PC-9 (cell line): ENCODE data around the gene ADAM23. TPM values are rescaled to one million over a fixed set of nuclear protein-coding genes. Genes with fewer than 3 reads are reported as not detected.

Experiments used
- BruUV-seq: library from RNA; stranded (reverse); fragments of 400-500 nt; replicated peaks from 2 replicates; lab custom pipeline; 2021; lab: Mats Ljungman, UMichigan
- CTCF ChIA-PET: fragments of 300-600 bp; sonication (Branson Sonifier 250); formaldehyde crosslinking; loops from one replicate; lab custom pipeline; 2022; ENCODE audit warnings: antibody characterized with exemption; lab: Charles Lee
- POLR2A ChIA-PET: fragments of 300-600 bp; sonication (Branson Sonifier 250); formaldehyde crosslinking; loops from one replicate; lab custom pipeline; 2022; ENCODE audit warnings: antibody characterized with exemption; ENCODE audit not compliant: unreplicated experiment; lab: Charles Lee
- DNase-seq, 2 experiments: peaks; one replicate each; pipeline versions ENCODE4 v3.0.0 to v3.0.0-alpha.2; 2015 to 2022; ENCODE audit warnings: mixed read lengths in 1 of 2
- H2AFZ ChIP-seq: fragments of 200-600 bp; sonication (generic); 2 replicates; pipeline ENCODE4 v1.8.1; 2017; ENCODE audit warnings: antibody characterized with exemption
- H3F3A ChIP-seq: fragments of 200-600 bp; sonication (generic); 2 replicates; pipeline ENCODE4 v1.8.1; 2017; ENCODE audit warnings: antibody characterized with exemption, mild to moderate bottlenecking, low read depth; ENCODE audit not compliant: insufficient read depth
- H3K27ac ChIP-seq: fragments of 200-600 bp; sonication (generic); 2 replicates; pipeline ENCODE4 v1.6.1; 2016; ENCODE audit warnings: mixed run types
- H3K27me3 ChIP-seq: fragments of 200-600 bp; sonication (generic); 2 replicates; pipeline ENCODE4 v1.6.1; 2016; ENCODE audit warnings: low read depth, mixed run types; ENCODE audit not compliant: insufficient read depth
- H3K36me3 ChIP-seq: fragments of 200-600 bp; sonication (generic); 2 replicates; pipeline ENCODE4 v1.6.1; 2016; ENCODE audit warnings: low read depth, mixed run types
- H3K4me1 ChIP-seq: fragments of 200-600 bp; sonication (generic); replicated peaks from 2 replicates; pipeline ENCODE4 v1.6.1; 2016; ENCODE audit warnings: mixed run types; ENCODE audit not compliant: insufficient read depth
- H3K4me2 ChIP-seq: fragments of 200-600 bp; sonication (generic); 2 replicates; pipeline ENCODE4 v1.6.1; 2017; ENCODE audit warnings: mixed run types
- H3K4me3 ChIP-seq: fragments of 200-600 bp; sonication (generic); 2 replicates; pipeline ENCODE4 v1.6.1; 2016; ENCODE audit warnings: mixed run types
- H3K79me2 ChIP-seq: fragments of 200-600 bp; sonication (generic); 2 replicates; pipeline ENCODE4 v1.6.1; 2017; ENCODE audit warnings: low read depth, mixed run types
- H3K9me2 ChIP-seq: fragments of 200-600 bp; sonication (generic); 2 replicates; pipeline ENCODE4 v1.8.1; 2017; ENCODE audit warnings: mild to moderate bottlenecking; ENCODE audit not compliant: insufficient read depth
- H3K9me3 ChIP-seq: fragments of 200-600 bp; sonication (generic); 2 replicates; pipeline ENCODE4 v1.8.1; 2016; ENCODE audit warnings: low read depth; ENCODE audit not compliant: insufficient read depth
- H4K20me1 ChIP-seq: fragments of 200-600 bp; sonication (generic); 2 replicates; pipeline ENCODE4 v1.8.1; 2017; ENCODE audit not compliant: insufficient read depth
- EZH2 ChIP-seq: fragments of 200-600 bp; sonication (generic); IDR thresholded peaks from 2 replicates; pipeline ENCODE4 v1.8.0; 2017; ENCODE audit warnings: antibody characterized with exemption, low read depth
- intact Hi-C: fragments of 100-400 bp; cut with micrococcal nuclease; formaldehyde crosslinking; loops from one replicate; pipeline ENCODE4 v1.10.0; 2022; ENCODE audit not compliant: unreplicated experiment
- total RNA-seq: library from RNA; stranded (reverse); gene quantifications from 2 replicates; pipeline ENCODE4 v1.2.3, GENCODE V29; 2021
- TF ChIP-seq, protein P1 (sequence below): fragments of 200-600 bp; sonication (generic); conservative IDR thresholded peaks from 2 replicates; pipeline ENCODE4 v1.6.1; 2017; ENCODE audit warnings: mixed run types, antibody characterized with exemption, mild to moderate bottlenecking, moderate library complexity

ADAM23 gene
- total RNA-seq, 1 experiment from 2014 or later: 12.0 TPM

DNA sequence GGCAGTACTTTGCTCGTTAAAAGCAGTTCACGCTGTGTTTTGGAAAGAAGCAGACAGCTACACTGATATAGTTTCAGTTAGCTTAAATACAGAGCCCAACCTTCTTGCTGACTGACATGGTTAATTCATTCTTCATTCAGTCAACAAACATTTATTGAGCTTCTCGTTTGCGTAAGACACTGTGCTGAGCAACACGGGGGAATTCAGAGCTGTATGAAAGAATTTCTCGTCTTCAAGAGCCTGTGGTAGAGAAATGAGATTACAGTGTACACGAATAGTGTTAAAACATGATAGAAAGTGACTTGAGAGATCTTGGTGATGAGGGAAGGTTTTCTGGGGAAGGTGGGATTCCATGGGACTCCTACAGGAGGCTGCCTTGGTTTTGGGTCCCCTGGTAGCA lies 44.7 kb downstream of the ADAM23 start:
- H3F3A ChIP-seq: no peaks in the 10 kb centered on the region
- H3K9me3 ChIP-seq: no peaks in the 10 kb centered on the region
- H3K79me2 ChIP-seq: no peaks in the 10 kb centered on the region
- H3K27me3 ChIP-seq: no peaks in the 10 kb centered on the region
- POLR2A ChIA-PET: no interaction called here
- no peaks in the 10 kb centered on the region for H4K20me1 ChIP-seq
- H3K4me3 ChIP-seq: no peak overlapping the region
- BruUV-seq: no TSS peak
- H3K36me3 ChIP-seq: no peaks in the 10 kb centered on the region
- DNase-seq: no peak
- CTCF ChIA-PET: no interaction called here
- H3K9me2 ChIP-seq: no peaks in the 10 kb centered on the region
- intact Hi-C loops: no loop called here
- no peak overlapping the region for H3K27ac ChIP-seq
- H2AFZ ChIP-seq: no peak overlapping the region
- no peak overlapping the region for H3K4me2 ChIP-seq
- H3K4me1 ChIP-seq: no peaks in the 10 kb centered on the region
- TF ChIP-seq EZH2: no peak
- TF ChIP-seq, protein P1, sequence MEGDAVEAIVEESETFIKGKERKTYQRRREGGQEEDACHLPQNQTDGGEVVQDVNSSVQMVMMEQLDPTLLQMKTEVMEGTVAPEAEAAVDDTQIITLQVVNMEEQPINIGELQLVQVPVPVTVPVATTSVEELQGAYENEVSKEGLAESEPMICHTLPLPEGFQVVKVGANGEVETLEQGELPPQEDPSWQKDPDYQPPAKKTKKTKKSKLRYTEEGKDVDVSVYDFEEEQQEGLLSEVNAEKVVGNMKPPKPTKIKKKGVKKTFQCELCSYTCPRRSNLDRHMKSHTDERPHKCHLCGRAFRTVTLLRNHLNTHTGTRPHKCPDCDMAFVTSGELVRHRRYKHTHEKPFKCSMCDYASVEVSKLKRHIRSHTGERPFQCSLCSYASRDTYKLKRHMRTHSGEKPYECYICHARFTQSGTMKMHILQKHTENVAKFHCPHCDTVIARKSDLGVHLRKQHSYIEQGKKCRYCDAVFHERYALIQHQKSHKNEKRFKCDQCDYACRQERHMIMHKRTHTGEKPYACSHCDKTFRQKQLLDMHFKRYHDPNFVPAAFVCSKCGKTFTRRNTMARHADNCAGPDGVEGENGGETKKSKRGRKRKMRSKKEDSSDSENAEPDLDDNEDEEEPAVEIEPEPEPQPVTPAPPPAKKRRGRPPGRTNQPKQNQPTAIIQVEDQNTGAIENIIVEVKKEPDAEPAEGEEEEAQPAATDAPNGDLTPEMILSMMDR: no peak

DNA sequence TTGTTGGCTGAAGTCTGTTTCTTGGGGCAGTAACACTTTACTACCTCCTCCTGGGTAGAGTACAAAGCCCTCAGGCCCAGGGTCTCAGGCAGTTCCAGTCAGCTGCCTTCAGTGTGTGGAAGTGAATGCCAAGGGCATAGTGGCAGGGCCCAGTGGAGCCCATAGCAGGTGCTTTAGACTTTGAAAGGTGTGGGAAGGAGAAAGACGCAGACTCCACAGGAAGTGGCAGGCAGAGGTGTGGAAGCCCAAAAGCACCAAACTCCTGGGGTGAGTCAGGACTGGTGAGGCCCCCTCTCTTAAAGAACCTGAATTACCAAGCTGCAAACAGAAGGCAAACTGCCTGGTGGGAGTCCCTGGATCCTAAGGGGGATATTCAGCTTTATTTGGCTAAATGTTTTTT lies 45.3 kb downstream of the ADAM23 start:
- H3K9me2 ChIP-seq: no peaks in the 10 kb centered on the region
- BruUV-seq: no TSS peak
- no peaks in the 10 kb centered on the region for H3F3A ChIP-seq
- H3K4me2 ChIP-seq: no peak overlapping the region
- no peak overlapping the region for H3K4me3 ChIP-seq
- H3K79me2 ChIP-seq: no peaks in the 10 kb centered on the region
- H3K9me3 ChIP-seq: no peaks in the 10 kb centered on the region
- no peaks in the 10 kb centered on the region for H3K27me3 ChIP-seq
- H4K20me1 ChIP-seq: no peaks in the 10 kb centered on the region
- H3K4me1 ChIP-seq: no peaks in the 10 kb centered on the region
- ChIA-PET POLR2A (no interaction called here), CTCF (no interaction called here)
- no peak overlapping the region for H3K27ac ChIP-seq
- DNase-seq: no peak
- H2AFZ ChIP-seq: no peak overlapping the region
- intact Hi-C loops: no loop called here
- no peaks in the 10 kb centered on the region for H3K36me3 ChIP-seq
- no peak for TF ChIP-seq EZH2
- TF ChIP-seq, protein P1: no peak

DNA sequence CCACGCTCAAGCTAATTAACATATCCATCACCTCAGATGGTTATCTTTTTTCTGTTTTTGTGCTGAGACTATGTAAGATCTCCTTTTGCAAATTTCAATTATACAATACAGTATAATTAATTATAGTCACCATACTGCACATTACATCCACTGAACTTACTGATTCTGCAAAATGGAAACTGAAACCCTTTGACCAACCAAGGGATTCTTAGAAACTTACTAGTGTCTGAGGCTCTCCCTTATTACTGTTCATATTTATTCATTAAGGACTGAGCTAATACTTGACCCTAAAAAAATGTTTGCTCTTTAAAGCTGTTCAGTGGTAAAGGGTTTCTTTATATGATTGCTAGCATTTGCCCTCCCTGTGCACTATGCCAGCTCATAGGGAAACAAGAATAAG lies 50.7 kb downstream of the ADAM23 start:
- H2AFZ ChIP-seq: no peak overlapping the region
- H3K4me2 ChIP-seq: no peak overlapping the region
- H3K27me3 ChIP-seq: no peaks in the 10 kb centered on the region
- no peaks in the 10 kb centered on the region for H3K9me3 ChIP-seq
- no peaks in the 10 kb centered on the region for H3K9me2 ChIP-seq
- no peak overlapping the region for H3K4me3 ChIP-seq
- CTCF ChIA-PET: interaction anchor here (0.5 kb wide), 1 partner anchor 511 kb away, joined by 4 read pairs; no protein-coding TSS in a partner anchor
- no peaks in the 10 kb centered on the region for H3F3A ChIP-seq
- no peaks in the 10 kb centered on the region for H4K20me1 ChIP-seq
- no peak for DNase-seq
- no peak overlapping the region for H3K27ac ChIP-seq
- H3K4me1 ChIP-seq: no peaks in the 10 kb centered on the region
- no peaks in the 10 kb centered on the region for H3K36me3 ChIP-seq
- TF ChIP-seq EZH2: no peak
- TF ChIP-seq, protein P1: no peak
- no peaks in the 10 kb centered on the region for H3K79me2 ChIP-seq
- POLR2A ChIA-PET: no interaction called here
- BruUV-seq: no TSS peak
- intact Hi-C loops: no loop called here
